HEK293 (cell line): ENCODE results near the gene SET.

Experiments
- CTCF ChIP-seq: fragments of 450-650 bp; formaldehyde crosslinking; IDR thresholded peaks from 2 replicates; pipeline ENCODE4 v1.5.1; 2016; ENCODE audit warnings: missing biosample characterization, missing genetic modification characterization
- GFI1B ChIP-seq: fragments of 450-650 bp; formaldehyde crosslinking; IDR thresholded peaks from 2 replicates; pipeline ENCODE4 v1.5.1; 2016; ENCODE audit warnings: missing biosample characterization, missing genetic modification characterization
- KLF1 ChIP-seq: fragments of 450-650 bp; formaldehyde crosslinking; IDR thresholded peaks from 2 replicates; pipeline ENCODE4 v1.5.1; 2016; ENCODE audit warnings: missing biosample characterization, missing genetic modification characterization
- ZFP69B ChIP-seq: fragments of 450-650 bp; formaldehyde crosslinking; IDR thresholded peaks from 2 replicates; pipeline ENCODE4 v1.5.1; 2016; ENCODE audit warnings: missing biosample characterization, missing genetic modification characterization
- ZNF747 ChIP-seq: fragments of 450-650 bp; formaldehyde crosslinking; IDR thresholded peaks from 2 replicates; pipeline ENCODE4 v1.5.1; 2016; ENCODE audit warnings: missing biosample characterization, missing genetic modification characterization
- TF ChIP-seq, protein P1 (sequence below): fragments of 450-650 bp; formaldehyde crosslinking; IDR thresholded peaks from 2 replicates; pipeline ENCODE4 v1.5.1; 2016; ENCODE audit warnings: missing biosample characterization, missing genetic modification characterization

DNA sequence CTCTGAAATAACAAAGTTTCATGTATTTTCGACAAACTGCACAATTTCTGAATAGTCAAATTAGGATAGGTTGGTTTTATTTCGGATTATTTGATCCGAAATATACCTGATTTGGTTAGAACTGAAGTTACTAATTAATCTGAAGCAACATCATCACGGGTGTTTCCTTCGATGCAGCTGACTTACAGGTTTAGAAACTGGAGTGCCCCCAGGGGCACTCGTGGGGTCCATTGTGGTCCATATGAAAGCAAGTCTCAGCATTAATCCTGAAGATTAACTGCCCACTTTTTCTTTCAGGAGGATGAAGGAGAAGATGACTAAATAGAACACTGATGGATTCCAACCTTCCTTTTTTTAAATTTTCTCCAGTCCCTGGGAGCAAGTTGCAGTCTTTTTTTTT lies 5.3 kb downstream of the SET start:
- no peak for TF ChIP-seq GFI1B (tag by site-specific recombination)
- TF ChIP-seq KLF1 (tag by site-specific recombination), result no peak
- TF ChIP-seq CTCF (tag by site-specific recombination), result no peak
- TF ChIP-seq ZNF747 (tag by site-specific recombination), result no peak
- TF ChIP-seq, protein P1, sequence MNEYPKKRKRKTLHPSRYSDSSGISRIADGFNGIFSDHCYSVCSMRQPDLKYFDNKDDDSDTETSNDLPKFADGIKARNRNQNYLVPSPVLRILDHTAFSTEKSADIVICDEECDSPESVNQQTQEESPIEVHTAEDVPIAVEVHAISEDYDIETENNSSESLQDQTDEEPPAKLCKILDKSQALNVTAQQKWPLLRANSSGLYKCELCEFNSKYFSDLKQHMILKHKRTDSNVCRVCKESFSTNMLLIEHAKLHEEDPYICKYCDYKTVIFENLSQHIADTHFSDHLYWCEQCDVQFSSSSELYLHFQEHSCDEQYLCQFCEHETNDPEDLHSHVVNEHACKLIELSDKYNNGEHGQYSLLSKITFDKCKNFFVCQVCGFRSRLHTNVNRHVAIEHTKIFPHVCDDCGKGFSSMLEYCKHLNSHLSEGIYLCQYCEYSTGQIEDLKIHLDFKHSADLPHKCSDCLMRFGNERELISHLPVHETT (tag by site-specific recombination), result no peak
- no peak for TF ChIP-seq ZFP69B (tag by site-specific recombination)
